SHP77 treated with DMSO at 0.1 percent for 48 hours (cell line): Measurements from ENCODE around the gene NCK1.
"Not testable (repeated sequence)": the region's sequence is repeated elsewhere in the genome, so short reads cannot be mapped to it uniquely, and the experiment has no call there.

ENCODE experiments used
- DNase-seq: peaks from one replicate; lab custom pipeline; 2025; lab: John Stamatoyannopoulos, UW

Gene NCK1

DNA sequence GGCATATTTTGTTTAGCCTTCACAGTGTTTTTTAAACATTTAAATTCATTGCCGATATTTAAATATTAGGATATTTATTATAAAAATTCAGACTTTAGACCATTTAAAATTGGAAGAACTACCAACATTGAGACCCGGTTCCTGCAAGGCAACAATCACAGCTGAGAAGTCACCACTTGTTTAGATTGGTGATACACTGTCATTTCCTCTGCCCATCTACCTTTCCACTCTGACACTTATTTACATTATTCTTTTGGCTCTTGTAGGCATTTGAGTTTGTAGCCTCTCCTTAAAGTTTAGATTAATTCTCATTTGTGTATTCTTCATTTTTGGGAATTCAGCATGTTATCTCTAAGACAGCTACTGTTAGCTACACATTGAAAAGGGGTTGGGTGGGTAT is 85.5 kb downstream of the NCK1 start:
- DNase-seq = no peak

DNA sequence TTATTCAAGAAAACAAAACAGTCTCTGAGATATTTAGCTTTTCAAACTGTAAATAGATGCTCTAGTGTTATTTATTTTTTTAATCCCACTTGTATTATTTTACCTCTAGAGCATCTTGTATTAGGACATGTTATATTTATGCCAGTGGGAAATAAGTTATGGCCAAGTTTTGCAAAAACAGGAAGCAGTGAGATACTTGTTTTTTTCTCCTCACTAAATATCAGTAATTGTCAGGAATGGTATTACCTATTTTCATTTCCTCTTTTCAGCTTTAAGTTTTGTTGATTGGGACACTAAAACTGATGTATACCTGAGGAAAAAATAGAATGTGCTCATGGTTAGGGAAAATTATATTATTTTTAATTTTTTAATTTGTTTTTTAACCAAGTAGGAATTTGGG is 87.1 kb downstream of the NCK1 start:
- DNase-seq = no peak

- no peak for DNase-seq
Observed at GRCh38 chr3:136949708-136950107, 87.7 kb downstream of the NCK1 start.

DNA sequence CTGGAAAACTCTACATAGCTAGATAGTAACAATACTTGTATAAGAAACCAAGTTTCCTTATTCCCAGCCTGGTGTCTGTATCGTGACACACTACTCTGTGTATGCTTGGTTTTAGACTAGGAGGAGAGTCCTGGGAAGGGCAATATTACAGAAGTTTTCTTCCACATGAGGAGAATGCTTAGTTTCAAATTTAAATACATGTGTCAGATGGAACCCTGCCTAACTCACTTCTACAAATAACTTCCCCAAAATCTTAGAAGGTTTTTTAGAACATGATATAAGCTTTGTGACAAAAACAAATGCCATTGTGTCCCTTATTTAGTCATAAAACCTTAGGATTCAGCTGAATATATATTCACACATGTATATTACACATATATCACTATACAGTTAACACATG is 88.6 kb downstream of the NCK1 start:
- no peak for DNase-seq

DNA sequence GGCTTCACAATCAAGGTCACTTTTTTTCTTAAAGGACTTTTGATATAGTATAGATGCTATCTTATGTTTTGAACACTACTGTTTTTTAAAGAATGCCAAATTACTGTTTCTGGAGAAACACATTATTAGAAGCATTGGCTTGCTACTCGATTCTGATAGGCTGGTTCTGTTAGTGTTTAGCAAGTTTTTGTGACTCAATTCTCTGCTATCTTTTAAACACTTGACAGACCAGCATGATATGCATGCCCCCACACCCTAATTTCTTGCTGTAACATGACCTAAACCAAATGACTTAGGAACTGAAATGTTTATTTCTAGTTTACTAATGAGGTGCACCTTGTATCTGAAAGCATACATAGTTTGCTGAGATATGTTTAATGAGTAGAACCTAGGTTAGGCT is 90.3 kb downstream of the NCK1 start:
- DNase-seq = no peak

DNA sequence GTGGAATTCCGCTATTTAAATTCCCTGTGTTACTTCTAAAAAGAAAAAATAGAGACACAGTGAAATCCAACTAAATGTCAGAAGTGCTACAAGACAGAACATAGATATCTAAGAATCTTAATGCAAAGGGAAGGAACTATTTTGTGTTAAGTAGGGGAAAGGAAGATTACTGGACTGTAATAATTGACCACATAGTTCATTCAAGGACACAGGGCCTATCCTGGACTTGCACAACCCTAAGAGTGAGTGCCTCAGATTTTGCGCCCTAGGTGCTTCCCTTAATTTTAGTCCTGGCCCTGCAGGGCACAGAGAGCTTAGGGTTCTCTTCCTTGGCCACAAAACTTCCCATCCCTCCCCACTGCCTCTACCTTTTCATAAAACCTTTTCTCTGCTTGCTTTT is 92.2 kb downstream of the NCK1 start:
- no peak for DNase-seq

DNA sequence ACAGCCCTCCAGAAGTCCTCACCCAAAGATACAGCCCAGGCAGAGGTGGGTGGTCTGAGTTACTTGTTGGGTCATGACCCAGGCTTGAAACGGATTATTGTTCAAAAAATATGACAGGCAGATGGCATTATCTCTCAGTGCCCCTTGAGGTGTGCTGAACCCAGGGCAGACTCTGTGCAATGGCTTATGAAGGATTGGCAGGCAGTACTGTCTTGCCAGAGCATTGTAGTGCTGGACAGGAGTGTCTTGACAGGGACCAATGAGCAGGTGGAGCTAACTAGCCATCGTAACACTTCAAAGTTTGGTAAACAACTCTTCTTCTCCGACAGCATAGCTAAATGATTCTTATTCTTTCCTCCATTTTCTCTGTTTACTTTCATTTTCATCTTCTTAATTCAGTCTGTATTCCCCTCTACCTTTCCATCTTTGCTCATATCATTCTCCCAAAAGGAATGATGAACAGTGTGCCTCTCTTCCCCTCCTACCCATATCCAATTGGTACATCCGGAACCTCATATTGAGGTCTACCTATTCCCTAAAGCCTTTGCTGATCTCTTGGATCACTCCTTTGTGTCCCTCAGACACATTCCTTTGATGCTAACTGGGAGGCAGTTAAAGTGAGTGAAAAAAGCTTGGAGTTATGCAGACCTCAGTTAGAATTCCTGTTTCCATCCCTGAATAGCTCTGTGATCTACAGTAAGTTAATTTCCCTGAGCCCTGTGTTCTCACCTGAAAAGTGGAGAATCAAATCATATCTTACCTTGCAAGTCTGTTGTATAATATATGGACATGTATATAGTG is 93.2 kb downstream of the NCK1 start:
- DNase-seq = no peak

DNA sequence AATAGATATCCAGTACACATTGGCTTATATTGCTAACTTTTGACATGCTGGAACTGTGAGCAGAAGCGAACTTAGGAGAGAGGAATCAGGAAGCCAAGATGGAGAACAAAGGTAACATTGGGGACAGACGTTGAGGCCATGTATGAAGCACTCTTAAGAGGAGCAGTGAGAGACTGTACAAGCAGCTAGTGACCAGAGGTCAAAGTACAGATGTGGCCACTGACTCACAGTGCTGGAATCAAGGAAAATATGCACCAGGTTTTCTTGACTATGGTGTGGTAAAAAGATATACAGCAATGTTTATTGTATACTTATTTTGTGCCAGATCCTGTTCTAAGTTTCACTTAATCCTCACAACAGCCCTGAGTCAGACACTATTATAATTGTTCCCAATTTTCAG is 93.8 kb downstream of the NCK1 start:
- DNase-seq = no peak

- no peak for DNase-seq
Observed at GRCh38 chr3:136956971-136957370, 95.0 kb downstream of the NCK1 start.

- DNase-seq = no peak
Observed at GRCh38 chr3:136957751-136958288, 95.8 kb downstream of the NCK1 start, which contains the start of gene IL20RB. TSS of gene IL20RB (plus strand) at chr3:136957983. CDS start at chr3:136958114, 131 bp downstream.

GRCh38 chr3:136958939-136959338 is 96.9 kb downstream of the NCK1 start:
- no peak for DNase-seq

- DNase-seq = no peak
Observed at GRCh38 chr3:136959599-136959998, 97.6 kb downstream of the NCK1 start.

DNA sequence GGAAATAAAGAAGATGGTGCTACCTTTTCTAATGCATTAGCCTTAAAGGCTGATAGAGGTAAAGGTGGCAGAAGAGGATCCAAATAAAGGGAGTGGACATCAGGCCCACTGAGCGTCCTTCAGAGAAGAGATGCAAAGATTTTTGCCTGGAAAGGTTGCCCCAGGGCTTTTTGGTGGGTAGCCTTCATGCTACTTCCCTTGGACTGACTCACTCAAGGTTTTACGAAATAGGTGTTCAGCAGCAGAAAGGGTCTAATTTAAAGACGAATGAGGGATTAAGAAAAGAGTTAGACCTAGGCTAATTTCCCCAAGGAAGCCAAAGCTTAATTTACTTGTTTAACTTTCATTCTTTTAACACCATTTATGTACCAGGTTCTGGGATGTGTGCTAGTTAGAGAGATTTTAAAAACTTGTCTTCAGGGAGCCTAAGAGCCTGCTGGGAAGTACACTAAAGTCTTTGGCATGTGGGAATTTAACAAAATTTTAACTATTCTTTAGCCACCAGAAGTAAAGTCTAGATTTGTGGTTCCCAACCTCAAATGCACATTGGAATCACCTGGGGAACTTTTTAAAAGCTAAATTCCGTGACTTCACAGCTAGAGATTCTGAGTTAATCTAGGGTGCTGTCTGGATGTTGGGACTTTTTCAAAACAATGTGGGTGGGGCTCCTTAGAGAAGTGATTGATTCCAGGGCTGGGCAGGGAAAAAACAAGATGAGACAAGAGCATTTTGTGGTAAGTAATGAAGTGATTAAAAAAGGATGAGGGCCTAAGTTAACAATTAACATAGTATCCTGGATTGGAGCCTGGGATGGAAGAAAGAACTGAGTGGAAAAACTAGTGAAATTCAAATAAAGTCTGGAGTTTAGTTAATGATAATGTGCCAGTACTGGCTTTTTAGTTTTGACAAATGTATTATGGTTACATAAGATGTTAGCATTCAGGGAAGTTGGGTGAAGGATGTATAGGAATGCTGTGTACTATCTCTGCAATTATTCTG is 99.1 kb downstream of the NCK1 start:
- DNase-seq = no peak

- no peak for DNase-seq
Observed at GRCh38 chr3:136962927-136963326, 100.9 kb downstream of the NCK1 start.

- DNase-seq = not testable (repeated sequence)
Observed at GRCh38 chr3:136969539-136969938, 107.5 kb downstream of the NCK1 start.

GRCh38 chr3:136973352-136973751 is 111.3 kb downstream of the NCK1 start:
- DNase-seq = no peak

DNA sequence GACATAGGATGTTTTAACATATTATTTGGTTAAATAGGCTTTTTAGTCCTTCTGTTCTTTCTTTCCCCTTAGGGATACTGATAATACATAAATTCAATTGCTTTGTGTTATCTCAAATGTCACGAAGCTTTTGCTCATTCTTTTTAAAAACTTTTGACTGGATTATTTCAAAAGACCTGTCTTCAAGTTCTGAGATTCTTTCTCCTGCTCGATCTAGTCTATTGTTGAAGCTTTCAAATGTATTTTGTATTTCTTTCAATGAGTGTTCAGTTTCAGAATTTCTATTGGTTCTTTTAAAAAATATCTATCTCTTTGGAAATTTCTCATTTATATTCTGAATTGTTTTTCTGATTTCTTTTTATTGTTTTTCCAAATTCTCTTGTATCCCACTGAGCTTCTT is 112.7 kb downstream of the NCK1 start:
- no peak for DNase-seq

DNA sequence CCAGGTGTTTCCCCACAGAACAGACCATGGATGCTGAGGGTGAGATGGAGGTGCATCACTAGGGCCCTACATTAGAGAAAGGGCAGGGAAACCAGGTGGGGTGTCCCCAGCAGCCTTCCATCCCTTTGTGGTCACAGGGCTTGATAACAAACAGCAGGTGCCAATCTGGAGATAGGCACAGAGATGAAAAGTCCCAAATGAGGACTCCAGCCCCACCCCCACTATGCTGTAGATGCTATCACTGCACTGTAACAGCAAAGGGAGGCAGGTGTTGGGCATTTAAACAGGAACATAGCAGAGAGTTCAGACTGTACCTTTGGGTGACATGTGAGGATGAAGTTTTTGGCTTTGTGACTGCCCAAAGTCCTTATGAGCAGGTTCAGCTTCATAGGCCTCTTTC is 117.2 kb downstream of the NCK1 start:
- no peak for DNase-seq

DNA sequence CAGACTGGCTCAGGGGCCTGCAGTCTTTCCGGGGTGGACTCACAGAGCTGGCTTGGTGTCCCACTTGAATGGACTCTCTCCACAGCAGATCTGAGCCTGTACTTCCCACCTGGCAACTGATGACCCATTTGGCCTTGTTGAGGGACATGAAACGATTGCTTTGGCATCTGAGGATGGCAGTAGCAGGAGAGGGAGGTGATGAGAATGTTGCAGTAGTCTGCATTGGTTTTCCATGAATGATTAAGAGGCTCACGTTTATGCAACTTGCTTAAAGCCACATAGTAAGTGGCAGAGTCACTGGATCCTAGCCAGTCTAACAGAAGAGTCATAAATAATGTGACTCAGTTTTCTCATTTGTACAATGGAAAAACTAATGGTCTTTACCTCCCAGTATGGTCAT is 117.7 kb downstream of the NCK1 start:
- no peak for DNase-seq

DNA sequence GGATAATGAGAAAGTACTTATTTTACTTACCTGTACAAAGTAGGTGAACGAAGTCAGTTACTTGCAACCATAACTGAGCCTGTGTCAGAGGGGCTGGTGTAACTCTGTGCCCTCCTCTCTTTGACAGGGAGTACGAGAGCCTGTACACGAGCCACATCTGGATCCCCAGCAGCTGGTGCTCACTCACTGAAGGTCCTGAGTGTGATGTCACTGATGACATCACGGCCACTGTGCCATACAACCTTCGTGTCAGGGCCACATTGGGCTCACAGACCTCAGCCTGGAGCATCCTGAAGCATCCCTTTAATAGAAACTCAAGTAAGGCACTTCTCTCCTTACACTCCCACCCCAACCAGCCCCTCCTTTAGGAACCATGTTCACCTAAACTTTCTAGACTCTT is 120.0 kb downstream of the NCK1 start:
- DNase-seq = no peak

GRCh38 chr3:136982520-136983138 is 120.6 kb downstream of the NCK1 start:
- no peak for DNase-seq

DNA sequence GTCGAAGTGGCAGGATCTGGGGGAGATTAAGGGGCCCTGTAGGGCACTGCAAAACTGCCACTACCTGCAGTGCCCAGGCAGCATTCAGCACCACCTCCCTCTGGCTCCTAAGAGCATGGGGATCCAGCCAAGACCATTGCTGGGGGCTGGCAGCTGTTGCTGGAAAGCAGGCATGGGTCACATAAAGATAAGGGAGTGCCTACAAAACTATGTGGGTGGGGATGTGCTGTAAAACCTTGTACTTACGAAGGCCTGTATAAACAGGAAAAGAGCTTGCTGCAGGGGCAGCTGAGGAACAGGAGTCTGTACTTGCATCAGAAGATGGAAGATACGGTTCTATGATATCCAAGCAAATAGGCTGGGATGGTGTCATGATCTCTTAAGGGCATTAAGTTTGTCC is 122.8 kb downstream of the NCK1 start:
- DNase-seq = no peak
